Spleen (tissue), 11 donors: Measurements from ENCODE around the gene TREH. TPM values are rescaled to one million over a fixed set of nuclear protein-coding genes. Genes with fewer than 3 reads are reported as not detected.

Experiments
- DNase-seq: peaks from one replicate; pipeline ENCODE4 v3.0.0-alpha.2; 2020
- H3K27ac ChIP-seq, 8 donors: fragments of 200-600 bp; sonication (generic) in 7 of 8; 1 replicate in 4 of 8; 2 replicates in 4 of 8; pipeline versions ENCODE4 v1.5.0 to v1.8.0; 2016 to 2021; ENCODE audit warnings: inconsistent platforms in 4 of 8, mild to moderate bottlenecking in 4 of 8, moderate library complexity in 1 of 8
- H3K27me3 ChIP-seq, 7 donors: fragments of 200-600 bp; sonication (generic) in 6 of 7; replicated peaks in 1 of 7; 1 replicate in 4 of 7; 2 replicates in 3 of 7; pipeline versions ENCODE4 v1.5.0 to v1.8.0; 2016 to 2021; ENCODE audit warnings: inconsistent platforms in 3 of 7, mild to moderate bottlenecking in 1 of 7
- H3K36me3 ChIP-seq, 6 donors: fragments of 200-600 bp; sonication (generic) in 5 of 6; 1 replicate in 4 of 6; 2 replicates in 2 of 6; pipeline versions ENCODE4 v1.5.0 to v1.8.0; 2016 to 2021; ENCODE audit warnings: inconsistent platforms in 2 of 6
- H3K4me1 ChIP-seq, 6 donors: fragments of 200-600 bp; sonication (generic) in 5 of 6; 1 replicate in 3 of 6; 2 replicates in 3 of 6; pipeline versions ENCODE4 v1.5.0 to v1.8.0; 2016 to 2021; ENCODE audit warnings: inconsistent platforms in 3 of 6
- H3K4me3 ChIP-seq, 8 donors: fragments of 200-600 bp; sonication (generic) in 7 of 8; 1 replicate in 4 of 8; 2 replicates in 4 of 8; pipeline versions ENCODE4 v1.5.0 to v1.8.0; 2016 to 2021; ENCODE audit warnings: inconsistent platforms in 4 of 8, mild to moderate bottlenecking in 4 of 8, moderate library complexity in 2 of 8
- H3K9me3 ChIP-seq, 8 donors: fragments of 200-600 bp; sonication (generic) in 7 of 8; 1 replicate in 4 of 8; 2 replicates in 4 of 8; pipeline versions ENCODE4 v1.5.0 to v1.8.0; 2016 to 2021; ENCODE audit warnings: inconsistent platforms in 4 of 8
- POLR2A ChIP-seq, 3 donors: fragments of 450-650 bp; IDR thresholded peaks; one replicate each; pipeline ENCODE4 v1.5.1; 2017; ENCODE audit warnings: antibody characterized with exemption in 3 of 3, mild to moderate bottlenecking in 1 of 3
- POLR2AphosphoS5 ChIP-seq, 3 donors: sonication (generic); formaldehyde crosslinking; IDR thresholded peaks; one replicate each; pipeline ENCODE4 v1.5.1; 2017; ENCODE audit warnings: antibody characterized with exemption in 3 of 3
- WGBS, 5 donors: extraction: QIAGEN DNeasy Blood & Tissue Kit in 3 of 5; methylation state at CpG; one replicate each; pipeline versions ENCODE4 v1.1.5 to v1.1.7; 2013 to 2018; 5-methylcytosine and 5-hydroxymethylcytosine counted together
- intact Hi-C: fragments of 100-400 bp; cut with DNase I; formaldehyde crosslinking; loops from one replicate; pipeline ENCODE4 v1.15.0; 2023; ENCODE audit warnings: low total_unique reads
- polyA plus RNA-seq, 3 donors: library from polyadenylated mRNA; stranded (reverse); fragments of 200-250 nt; gene quantifications; one replicate each; pipeline ENCODE4 v1.2.1, GENCODE V29; 2013
- total RNA-seq, 7 donors: library from RNA; depleted of rRNA in 3 of 7; stranded (reverse); fragments of >200 nt in 3 of 7; fragmentation: NEBNext Ultra II Directional in 4 of 7; extraction: Animal tissue kit (Norgen Biotek cat#: 25700) in 4 of 7; gene quantifications; one replicate each; pipeline versions ENCODE4 v1.1.0 to v1.2.1, GENCODE V29; 2016 to 2021
- TF ChIP-seq, protein P1 (sequence below), 11 experiments: fragments of 200-600 bp in 7 of 11; fragments of 450-650 bp in 4 of 11; sonication (generic) in 4 of 11; IDR thresholded peaks in 8 of 11; conservative IDR thresholded peaks in 3 of 11; 1 replicate in 7 of 11; 2 replicates in 4 of 11; pipeline versions ENCODE4 v1.4.0 to v1.8.0; 2016 to 2021; ENCODE audit warnings: antibody characterized with exemption in 11 of 11, inconsistent platforms in 4 of 11, mild to moderate bottlenecking in 1 of 11
- donor health status: healthy with polysubstance abuse.
- donor health status: DM: no; HTN: no; CAD: no; lungs with moderate emphysema.
- donor health status: DM: no; HTN: no; CAD: no.
- donor health status: Bipolar disorder and iron deficiency.
- donor health status: healthy.
- donor health status: DM: no; HTN: no; CAD: no.
- donor health status: DM: yes; HTN: yes; CAD: no.

Gene TREH
- total and polyA plus RNA-seq, 10 donors = 0.33 to 2.3 (median 2.0) TPM; not detected in 7

DNA sequence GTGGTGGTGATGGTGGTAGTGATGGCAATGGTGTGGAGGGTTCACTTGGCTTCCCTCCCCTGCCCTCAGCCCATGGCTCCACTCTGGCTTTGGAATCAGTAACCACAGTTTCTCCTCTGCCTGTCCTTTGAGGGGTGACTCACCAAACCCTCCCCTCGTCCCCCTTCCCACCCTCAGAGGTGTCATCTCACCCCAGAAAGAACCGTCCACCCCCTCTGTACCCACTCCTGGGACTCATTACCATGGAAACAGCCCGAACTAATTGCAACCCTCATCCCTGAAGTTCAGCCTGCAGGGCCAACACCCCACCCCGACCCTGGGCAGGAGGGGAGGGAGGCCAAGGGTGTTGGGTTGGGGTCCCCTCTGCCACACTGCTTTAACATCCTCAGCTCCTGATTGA, 45.5 kb downstream of the TREH start:
- Histone ChIP-seq H3K4me3 (no peak overlapping the region), H3K9me3 (no peaks in the 10 kb centered on the region), H3K36me3 (peaks cover 0 to 97% (median 21%) of the 10 kb centered on the region in 6 donors), H3K27me3 (peaks cover 0 to 11% (median 0%) of the 10 kb centered on the region in 7 donors), H3K4me1 (peaks cover 0 to 31% (median 13%) of the 10 kb centered on the region in 6 donors), H3K27ac (peak overlapping the region in 2 of 8 donors; percentile 1 to 42)
- intact Hi-C loops = no loop called here
- TF ChIP-seq POLR2A (IDR thresholded peaks at IDR 0.05) (no peak), POLR2AphosphoS5 (IDR thresholded peaks at IDR 0.05) (no peak)
- TF ChIP-seq, protein P1, sequence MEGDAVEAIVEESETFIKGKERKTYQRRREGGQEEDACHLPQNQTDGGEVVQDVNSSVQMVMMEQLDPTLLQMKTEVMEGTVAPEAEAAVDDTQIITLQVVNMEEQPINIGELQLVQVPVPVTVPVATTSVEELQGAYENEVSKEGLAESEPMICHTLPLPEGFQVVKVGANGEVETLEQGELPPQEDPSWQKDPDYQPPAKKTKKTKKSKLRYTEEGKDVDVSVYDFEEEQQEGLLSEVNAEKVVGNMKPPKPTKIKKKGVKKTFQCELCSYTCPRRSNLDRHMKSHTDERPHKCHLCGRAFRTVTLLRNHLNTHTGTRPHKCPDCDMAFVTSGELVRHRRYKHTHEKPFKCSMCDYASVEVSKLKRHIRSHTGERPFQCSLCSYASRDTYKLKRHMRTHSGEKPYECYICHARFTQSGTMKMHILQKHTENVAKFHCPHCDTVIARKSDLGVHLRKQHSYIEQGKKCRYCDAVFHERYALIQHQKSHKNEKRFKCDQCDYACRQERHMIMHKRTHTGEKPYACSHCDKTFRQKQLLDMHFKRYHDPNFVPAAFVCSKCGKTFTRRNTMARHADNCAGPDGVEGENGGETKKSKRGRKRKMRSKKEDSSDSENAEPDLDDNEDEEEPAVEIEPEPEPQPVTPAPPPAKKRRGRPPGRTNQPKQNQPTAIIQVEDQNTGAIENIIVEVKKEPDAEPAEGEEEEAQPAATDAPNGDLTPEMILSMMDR (IDR thresholded peaks at IDR 0.05 in 8 of 11, conservative IDR thresholded peaks at IDR 0.05 in 3 of 11) = no peak
- DNase-seq = no peak
- 66 to 88% (median 69%) methylated on average over 4 of the region's 4 CpGs for WGBS, 5 donors

DNA sequence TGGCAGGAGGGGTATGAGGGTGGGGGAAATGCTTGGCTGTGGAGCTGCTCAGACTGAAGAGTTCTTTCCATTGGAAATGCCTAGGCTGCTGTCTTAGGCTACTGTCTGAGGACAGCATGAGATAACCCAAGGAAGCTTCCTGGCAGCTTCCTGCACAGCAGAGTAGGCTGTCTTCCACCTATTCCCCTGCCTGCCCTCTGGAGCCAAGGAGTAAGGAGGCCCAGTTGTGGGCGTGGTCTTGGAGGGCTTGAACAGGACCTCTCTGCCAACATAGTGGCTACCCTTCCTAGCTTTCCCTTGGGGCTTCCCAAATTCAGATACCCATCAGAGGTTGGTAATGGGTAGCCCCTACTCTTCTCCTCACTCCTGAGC, 46.1 kb downstream of the TREH start:
- Histone ChIP-seq H3K9me3 (no peaks in the 10 kb centered on the region), H3K27ac (no peak overlapping the region), H3K4me1 (peaks cover 0 to 31% (median 13%) of the 10 kb centered on the region in 6 donors), H3K4me3 (no peak overlapping the region), H3K36me3 (peaks cover 0 to 97% (median 25%) of the 10 kb centered on the region in 6 donors), H3K27me3 (peaks cover 0 to 11% (median 0%) of the 10 kb centered on the region in 7 donors)
- DNase-seq = no peak
- 63 to 86% (median 72%) methylated on average over 1 of the region's 1 CpG for WGBS, 5 donors
- intact Hi-C loops = no loop called here
- no peak for TF ChIP-seq POLR2A (IDR thresholded peaks at IDR 0.05)
- TF ChIP-seq POLR2AphosphoS5 (IDR thresholded peaks at IDR 0.05) = no peak
- TF ChIP-seq, protein P1 (IDR thresholded peaks at IDR 0.05 in 8 of 11, conservative IDR thresholded peaks at IDR 0.05 in 3 of 11) = no peak

DNA sequence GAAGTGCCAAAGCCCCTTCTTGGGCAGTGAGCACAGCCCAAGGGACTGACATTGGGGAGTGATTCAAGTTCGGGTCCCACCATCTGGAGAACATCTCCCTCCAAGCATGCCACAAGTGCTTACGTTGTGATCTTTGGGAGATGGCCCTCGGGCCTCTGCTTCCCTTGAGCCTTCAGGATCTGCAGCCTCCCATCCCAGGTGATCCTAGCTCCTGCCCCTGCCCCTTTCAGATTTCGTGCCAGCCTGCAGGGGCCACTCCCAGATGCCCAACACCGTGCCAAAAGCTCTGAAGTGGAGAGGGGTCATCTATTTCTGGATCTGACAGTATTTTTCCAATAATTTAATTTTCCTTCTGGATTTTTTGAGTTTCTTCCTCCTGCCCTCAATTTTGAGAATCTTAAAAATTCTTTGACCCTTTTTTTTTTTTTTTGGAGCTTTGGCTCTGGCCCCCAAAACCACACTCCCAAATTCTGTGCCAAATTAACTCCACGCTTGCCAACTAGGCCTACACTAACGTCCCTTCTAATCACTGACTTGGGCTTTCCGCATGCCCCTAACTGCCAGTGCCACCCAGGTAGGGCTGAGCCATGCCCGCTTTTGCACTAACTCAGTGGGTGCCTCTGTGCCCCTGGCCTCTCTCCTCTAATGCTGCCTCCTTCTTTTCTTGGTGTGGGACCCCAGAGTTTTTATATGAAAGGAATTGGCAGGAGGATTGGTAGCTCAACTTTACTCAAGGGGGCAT, 46.7 kb downstream of the TREH start:
- Histone ChIP-seq H3K4me3 (no peak overlapping the region), H3K27ac (no peak overlapping the region), H3K4me1 (peaks cover 0 to 31% (median 13%) of the 10 kb centered on the region in 6 donors), H3K27me3 (peaks cover 0 to 11% (median 0%) of the 10 kb centered on the region in 7 donors), H3K9me3 (no peaks in the 10 kb centered on the region), H3K36me3 (peaks cover 0 to 97% (median 30%) of the 10 kb centered on the region in 6 donors)
- no peak for DNase-seq
- intact Hi-C loops = no loop called here
- WGBS, 5 donors = 69 to 87% (median 80%) methylated on average over 8 to 9 of the region's 9 CpGs
- TF ChIP-seq POLR2AphosphoS5 (IDR thresholded peaks at IDR 0.05) = no peak
- TF ChIP-seq, protein P1 (IDR thresholded peaks at IDR 0.05 in 8 of 11, conservative IDR thresholded peaks at IDR 0.05 in 3 of 11) = no peak
- TF ChIP-seq POLR2A (IDR thresholded peaks at IDR 0.05) = no peak

DNA sequence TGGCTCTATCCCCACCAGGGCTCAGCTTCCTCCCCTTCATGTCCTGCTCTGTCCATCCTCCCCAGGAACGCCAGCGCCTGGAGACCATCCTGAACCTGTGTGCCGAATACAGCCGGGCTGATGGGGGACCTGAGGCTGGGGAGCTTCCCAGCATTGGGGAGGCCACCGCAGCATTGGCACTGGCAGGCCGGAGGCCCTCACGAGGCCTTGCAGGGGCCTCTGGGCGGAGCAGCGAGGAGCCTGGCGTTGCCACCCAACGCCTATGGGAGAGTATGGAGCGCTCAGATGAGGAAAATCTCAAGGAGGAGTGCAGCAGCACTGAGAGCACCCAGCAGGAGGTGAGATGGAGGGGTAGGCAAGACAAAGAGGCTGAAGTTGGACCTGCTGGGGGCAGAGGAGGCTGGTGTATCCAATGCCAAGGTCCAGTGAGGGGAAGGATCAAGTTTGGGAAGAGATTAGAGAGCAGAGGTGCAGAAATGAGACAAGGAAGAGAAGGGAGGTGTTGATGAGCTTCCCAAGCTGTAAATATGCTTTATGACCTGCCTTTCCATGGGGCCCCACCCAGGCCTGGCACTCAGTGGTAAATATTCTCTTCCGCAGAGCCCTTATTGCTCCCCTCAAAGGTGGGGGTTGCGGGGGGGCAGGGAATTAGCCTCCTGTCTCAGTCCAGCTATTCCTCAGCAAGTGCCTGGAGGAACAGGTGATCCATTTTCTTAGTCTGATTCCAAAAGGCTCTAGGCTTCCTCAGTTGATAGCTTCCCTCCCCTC, 48.1 kb downstream of the TREH start:
- peaks cover 0 to 31% (median 13%) of the 10 kb centered on the region in 6 donors for H3K4me1 ChIP-seq
- intact Hi-C loops = no loop called here
- no peak overlapping the region for H3K4me3 ChIP-seq
- no peak for DNase-seq
- TF ChIP-seq POLR2A (IDR thresholded peaks at IDR 0.05) (no peak), POLR2AphosphoS5 (IDR thresholded peaks at IDR 0.05) (no peak)
- TF ChIP-seq, protein P1 (IDR thresholded peaks at IDR 0.05 in 8 of 11, conservative IDR thresholded peaks at IDR 0.05 in 3 of 11) = no peak
- no peaks in the 10 kb centered on the region for H3K9me3 ChIP-seq
- peaks cover 0 to 97% (median 32%) of the 10 kb centered on the region in 6 donors for H3K36me3 ChIP-seq
- peaks cover 0 to 11% (median 0%) of the 10 kb centered on the region in 7 donors for H3K27me3 ChIP-seq
- 81 to 96% (median 92%) methylated on average over 13 to 14 of the region's 14 CpGs for WGBS, 5 donors
- H3K27ac ChIP-seq = no peak overlapping the region
